ENCODE results near the gene GIMAP1. TPM values are rescaled to one million over a fixed set of nuclear protein-coding genes. Genes with fewer than 3 reads are reported as not detected.

GIMAP1 gene
- total RNA-seq, 4 donors from 2014 or later = 6.6 to 13.0 (median 8.5) TPM

DNA sequence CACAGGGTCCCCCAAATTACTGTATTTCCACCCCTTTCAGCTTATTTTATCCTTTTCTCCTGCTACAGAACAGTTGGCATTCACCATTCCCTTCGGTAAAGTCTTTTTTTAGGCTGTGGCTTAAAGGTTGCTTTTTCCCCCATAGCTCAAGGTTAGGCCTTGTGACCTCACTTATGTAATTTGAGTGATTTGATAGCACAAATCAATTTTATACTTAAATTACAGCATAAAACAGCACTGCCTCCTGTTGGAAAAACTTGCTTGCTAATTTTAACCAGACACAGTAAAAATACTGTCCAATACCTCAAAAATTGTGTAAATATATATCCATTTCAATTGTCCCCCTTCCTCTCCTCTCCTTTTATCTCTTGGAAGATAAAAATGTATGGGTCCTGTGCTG is 7.1 kb downstream of the GIMAP1 start:
- DNase-seq (ENCODE audit: extremely low spot score) = no peak
- Histone ChIP-seq H3K9me3 (peaks cover 0 to 19% (median 2%) of the 10 kb centered on the region in 4 donors), H3K36me3 (peaks cover 0 to 20% (median 5%) of the 10 kb centered on the region in 4 donors), H3K4me1 (peaks cover 0 to 12% (median 0%) of the 10 kb centered on the region in 4 donors), H3K4me3 (no peak overlapping the region), H3K27ac (replicated peaks in 1 of 4) (no peak overlapping the region), H3K27me3 (peaks cover 0 to 12% (median 0%) of the 10 kb centered on the region in 4 donors)
- intact Hi-C loops (cut with DNase I) = no loop called here
- WGBS = 59% methylated on average over 1 of the region's 1 CpG
- TF ChIP-seq POLR2AphosphoS5 (IDR thresholded peaks at IDR 0.05) (no peak), CTCF (IDR thresholded peaks at IDR 0.05) (no peak), POLR2A (IDR thresholded peaks at IDR 0.05; ENCODE audit: low read depth) (no peak), EP300 (IDR thresholded peaks at IDR 0.05) (no peak)

DNA sequence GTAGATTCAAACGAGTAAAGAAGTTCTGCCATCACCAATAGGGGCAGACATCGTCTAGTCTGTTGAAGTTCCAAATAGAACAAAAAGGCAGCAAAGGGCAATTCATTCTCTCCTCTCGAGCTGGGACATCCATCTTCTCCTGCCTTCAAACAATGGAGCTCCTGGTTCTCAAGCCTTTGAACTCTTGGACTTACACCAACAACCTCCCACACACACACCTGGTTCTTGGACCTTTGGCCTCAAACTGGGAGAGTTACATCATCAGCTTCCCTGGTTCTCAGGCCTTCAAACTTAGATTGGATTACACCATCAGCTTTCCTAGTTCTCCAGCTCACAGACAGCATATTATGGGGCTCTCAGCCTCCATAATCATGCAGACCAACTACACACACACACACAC is 11.0 kb downstream of the GIMAP1 start:
- H3K9me3 ChIP-seq = peaks cover 0 to 19% (median 2%) of the 10 kb centered on the region in 4 donors
- TF ChIP-seq EP300 (IDR thresholded peaks at IDR 0.05) (no peak), CTCF (IDR thresholded peaks at IDR 0.05) (no peak), POLR2A (IDR thresholded peaks at IDR 0.05; ENCODE audit: low read depth) (no peak), POLR2AphosphoS5 (IDR thresholded peaks at IDR 0.05) (no peak)
- no peak overlapping the region for H3K27ac ChIP-seq (replicated peaks in 1 of 4)
- H3K36me3 ChIP-seq = no peaks in the 10 kb centered on the region
- no peak for DNase-seq (ENCODE audit: extremely low spot score)
- H3K4me3 ChIP-seq = no peak overlapping the region
- WGBS = 67% methylated on average over 3 of the region's 3 CpGs
- peaks cover 0 to 2% (median 0%) of the 10 kb centered on the region in 4 donors for H3K27me3 ChIP-seq
- peaks cover 0 to 4% (median 0%) of the 10 kb centered on the region in 4 donors for H3K4me1 ChIP-seq
- intact Hi-C loops (cut with DNase I) = no loop called here

DNA sequence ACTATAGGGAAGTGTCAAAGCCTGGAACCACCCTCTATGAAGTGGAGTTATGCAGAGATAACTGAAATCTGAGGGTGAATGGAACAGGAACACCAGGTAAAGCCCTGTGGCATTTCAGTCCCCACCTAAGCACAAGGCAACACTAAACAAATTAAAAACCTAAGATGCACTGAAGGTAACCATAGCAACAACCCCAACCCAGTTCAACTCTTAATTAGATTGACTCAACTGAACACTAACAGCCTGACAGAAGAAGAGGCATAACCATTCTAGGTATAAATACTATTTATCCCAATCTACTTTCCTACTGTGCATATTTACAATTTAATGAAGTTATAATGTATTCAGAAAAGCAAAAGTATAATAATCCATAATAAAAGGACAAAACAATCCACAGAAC is 11.6 kb downstream of the GIMAP1 start:
- no peaks in the 10 kb centered on the region for H3K27me3 ChIP-seq
- intact Hi-C loops (cut with DNase I) = no loop called here
- H3K4me1 ChIP-seq = no peaks in the 10 kb centered on the region
- H3K27ac ChIP-seq (replicated peaks in 1 of 4) = no peak overlapping the region
- H3K9me3 ChIP-seq = peaks cover 0 to 19% (median 2%) of the 10 kb centered on the region in 4 donors
- TF ChIP-seq CTCF (IDR thresholded peaks at IDR 0.05) (no peak), EP300 (IDR thresholded peaks at IDR 0.05) (no peak), POLR2AphosphoS5 (IDR thresholded peaks at IDR 0.05) (no peak), POLR2A (IDR thresholded peaks at IDR 0.05; ENCODE audit: low read depth) (no peak)
- H3K4me3 ChIP-seq = no peak overlapping the region
- no peak for DNase-seq (ENCODE audit: extremely low spot score)
- no peaks in the 10 kb centered on the region for H3K36me3 ChIP-seq

GRCh38 chr7:150728609-150729008 is 12.2 kb downstream of the GIMAP1 start:
- no peaks in the 10 kb centered on the region for H3K27me3 ChIP-seq
- H3K4me3 ChIP-seq = no peak overlapping the region
- H3K4me1 ChIP-seq = no peaks in the 10 kb centered on the region
- intact Hi-C loops (cut with DNase I) = no loop called here
- TF ChIP-seq CTCF (IDR thresholded peaks at IDR 0.05) = no peak
- DNase-seq (ENCODE audit: extremely low spot score) = no peak
- no peaks in the 10 kb centered on the region for H3K36me3 ChIP-seq
- no peak overlapping the region for H3K27ac ChIP-seq (replicated peaks in 1 of 4)
- H3K9me3 ChIP-seq = peaks cover 0 to 19% (median 2%) of the 10 kb centered on the region in 4 donors

GRCh38 chr7:150731916-150732315 is 15.5 kb downstream of the GIMAP1 start:
- Histone ChIP-seq H3K4me3 (no peak overlapping the region), H3K27ac (replicated peaks in 1 of 4) (no peak overlapping the region)

More at GRCh38 chr7:150731916-150732315, 15.5 kb downstream of the GIMAP1 start:
- peak; percentile 86 for DNase-seq (ENCODE audit: extremely low spot score)
- no peaks in the 10 kb centered on the region for H3K36me3 ChIP-seq
- 50% methylated on average over 1 of the region's 1 CpG for WGBS
- H3K4me1 ChIP-seq = peaks cover 0 to 2% (median 0%) of the 10 kb centered on the region in 4 donors
- H3K9me3 ChIP-seq = peaks cover 0 to 12% (median 0%) of the 10 kb centered on the region in 4 donors
- intact Hi-C loops (cut with DNase I) = no loop called here
- no peak for TF ChIP-seq POLR2A (IDR thresholded peaks at IDR 0.05; ENCODE audit: low read depth)
- no peak for TF ChIP-seq POLR2AphosphoS5 (IDR thresholded peaks at IDR 0.05)
- TF ChIP-seq EP300 (IDR thresholded peaks at IDR 0.05) = no peak
- no peak for TF ChIP-seq CTCF (IDR thresholded peaks at IDR 0.05)
- H3K27me3 ChIP-seq = no peaks in the 10 kb centered on the region
